ENCODE measurements around the gene MEGF8.
A peak's percentile ranks its signal among the peaks of the same experiment; 100 is the strongest.
"Not testable (repeated sequence)": the region's sequence is repeated elsewhere in the genome, so short reads cannot be mapped to it uniquely, and the experiment has no call there.

Gene MEGF8

DNA sequence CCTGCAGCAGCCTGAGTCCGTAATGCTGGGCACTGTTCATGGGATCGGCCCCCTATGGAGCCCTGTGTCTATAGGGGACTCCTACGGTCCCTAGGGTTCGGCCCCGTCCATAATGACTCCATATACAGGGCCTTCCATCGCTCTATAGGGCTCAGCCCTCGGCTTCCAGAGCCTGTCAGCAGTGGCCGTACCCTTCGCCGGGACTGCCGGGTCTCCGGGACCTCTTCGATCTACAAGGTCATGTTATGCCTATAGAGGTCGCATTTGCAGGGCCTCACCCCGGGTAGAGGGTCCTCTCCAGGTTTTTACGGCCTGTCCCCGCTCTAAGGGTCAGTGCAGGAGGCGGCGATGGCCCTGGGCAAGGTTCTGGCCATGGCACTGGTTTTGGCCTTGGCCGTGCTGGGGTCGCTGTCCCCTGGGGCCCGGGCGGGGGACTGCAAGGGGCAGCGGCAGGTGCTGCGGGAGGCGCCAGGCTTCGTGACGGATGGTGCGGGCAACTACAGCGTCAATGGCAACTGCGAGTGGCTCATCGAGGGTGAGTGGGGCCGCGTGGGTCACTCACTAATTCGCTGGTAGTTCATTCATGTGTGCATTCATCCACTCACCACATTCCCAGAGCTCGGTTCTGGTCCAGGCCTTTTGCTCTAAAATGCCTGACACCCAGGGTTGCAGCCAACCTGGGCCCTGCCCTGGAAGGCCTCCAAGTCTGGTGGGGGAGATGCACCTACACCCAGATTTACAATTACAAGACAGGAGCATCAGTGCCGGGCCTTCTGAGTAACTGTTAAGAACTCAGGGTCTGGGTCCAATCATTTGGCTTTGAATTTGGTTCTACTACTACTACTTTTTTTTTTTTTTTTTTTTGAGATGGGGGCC, 699 bp downstream of the MEGF8 start:
- H3K4me3 ChIP-seq (ENCODE audit: low read depth, low read length): peak overlapping the region; percentile 72
- TF ChIP-seq, protein P1, sequence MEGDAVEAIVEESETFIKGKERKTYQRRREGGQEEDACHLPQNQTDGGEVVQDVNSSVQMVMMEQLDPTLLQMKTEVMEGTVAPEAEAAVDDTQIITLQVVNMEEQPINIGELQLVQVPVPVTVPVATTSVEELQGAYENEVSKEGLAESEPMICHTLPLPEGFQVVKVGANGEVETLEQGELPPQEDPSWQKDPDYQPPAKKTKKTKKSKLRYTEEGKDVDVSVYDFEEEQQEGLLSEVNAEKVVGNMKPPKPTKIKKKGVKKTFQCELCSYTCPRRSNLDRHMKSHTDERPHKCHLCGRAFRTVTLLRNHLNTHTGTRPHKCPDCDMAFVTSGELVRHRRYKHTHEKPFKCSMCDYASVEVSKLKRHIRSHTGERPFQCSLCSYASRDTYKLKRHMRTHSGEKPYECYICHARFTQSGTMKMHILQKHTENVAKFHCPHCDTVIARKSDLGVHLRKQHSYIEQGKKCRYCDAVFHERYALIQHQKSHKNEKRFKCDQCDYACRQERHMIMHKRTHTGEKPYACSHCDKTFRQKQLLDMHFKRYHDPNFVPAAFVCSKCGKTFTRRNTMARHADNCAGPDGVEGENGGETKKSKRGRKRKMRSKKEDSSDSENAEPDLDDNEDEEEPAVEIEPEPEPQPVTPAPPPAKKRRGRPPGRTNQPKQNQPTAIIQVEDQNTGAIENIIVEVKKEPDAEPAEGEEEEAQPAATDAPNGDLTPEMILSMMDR (IDR thresholded peaks at IDR 0.05; ENCODE audit: control insufficient read depth, extremely low read depth, insufficient read depth): no peak
- DNase-seq (ENCODE audit: low read depth): no peak

DNA sequence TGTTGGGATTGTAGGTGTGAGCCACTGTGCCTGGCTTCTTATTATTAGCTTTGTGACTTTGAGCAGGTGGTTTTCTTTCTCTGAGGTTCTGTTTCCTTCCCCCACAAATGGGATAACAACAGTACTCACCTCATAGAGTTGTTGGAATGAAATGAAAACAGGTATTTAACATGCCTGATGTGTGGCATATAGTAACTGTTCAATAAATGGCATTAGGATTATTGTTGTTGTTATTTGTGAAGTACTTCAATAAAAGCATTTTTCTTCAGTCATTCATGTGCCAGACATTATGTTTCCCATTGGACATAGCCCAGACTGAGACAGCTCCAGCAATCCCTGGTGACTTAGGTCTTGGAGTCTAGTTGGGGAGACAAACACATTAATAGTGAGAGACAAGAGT, 1.5 kb downstream of the MEGF8 start:
- DNase-seq (ENCODE audit: low read depth): no peak
- TF ChIP-seq, protein P1 (IDR thresholded peaks at IDR 0.05; ENCODE audit: control insufficient read depth, extremely low read depth, insufficient read depth): no peak
- no peak overlapping the region for H3K4me3 ChIP-seq (ENCODE audit: low read depth, low read length)

DNA sequence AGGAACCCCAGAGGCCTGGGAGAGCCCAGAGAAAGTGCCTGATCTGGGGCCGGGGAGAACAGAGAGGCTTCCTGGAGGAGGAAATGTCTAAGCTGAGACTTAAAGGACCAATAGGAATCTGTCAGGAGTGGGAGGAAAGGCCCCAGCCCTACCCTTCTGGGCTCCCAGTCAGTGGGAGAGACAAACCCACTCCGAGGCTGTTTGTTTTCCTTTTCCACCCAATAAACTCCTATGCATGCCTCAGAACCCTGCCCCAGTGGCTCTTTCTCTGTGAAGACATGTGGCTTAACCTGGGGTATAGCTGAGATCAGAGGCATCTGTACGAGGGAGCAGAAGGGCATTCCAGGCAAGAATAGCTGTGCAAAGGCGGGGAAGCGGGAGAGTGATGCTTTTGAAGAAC, 1.9 kb downstream of the MEGF8 start:
- H3K4me3 ChIP-seq (ENCODE audit: low read depth, low read length): no peak overlapping the region
- TF ChIP-seq, protein P1 (IDR thresholded peaks at IDR 0.05; ENCODE audit: control insufficient read depth, extremely low read depth, insufficient read depth): no peak
- DNase-seq (ENCODE audit: low read depth): no peak

GRCh38 chr19:42328106-42328505, 2.7 kb downstream of the MEGF8 start:
- TF ChIP-seq, protein P1 (IDR thresholded peaks at IDR 0.05; ENCODE audit: control insufficient read depth, extremely low read depth, insufficient read depth): no peak
- DNase-seq (ENCODE audit: low read depth): no peak
- no peak overlapping the region for H3K4me3 ChIP-seq (ENCODE audit: low read depth, low read length)

DNA sequence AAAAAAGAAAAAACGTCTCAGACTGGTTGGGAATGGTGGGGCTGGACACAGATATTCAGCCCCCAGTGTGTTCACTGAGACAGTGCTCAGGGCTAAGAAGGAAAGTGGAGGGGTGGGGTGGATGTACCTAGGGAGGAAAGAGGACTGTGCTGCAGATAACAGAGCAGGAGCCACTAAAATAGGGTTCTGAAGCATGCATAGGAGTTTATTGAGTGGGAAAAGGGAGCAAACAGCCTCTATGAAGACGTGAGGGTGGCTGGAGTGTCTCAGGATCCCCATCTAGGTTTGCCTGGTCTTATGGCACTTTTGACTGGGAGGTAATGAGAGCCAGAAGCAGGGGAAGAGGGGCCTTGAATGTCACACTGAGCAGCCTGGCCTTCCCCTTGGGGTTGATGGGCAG, 3.4 kb downstream of the MEGF8 start:
- no peak overlapping the region for H3K4me3 ChIP-seq (ENCODE audit: low read depth, low read length)
- no peak for DNase-seq (ENCODE audit: low read depth)
- TF ChIP-seq, protein P1 (IDR thresholded peaks at IDR 0.05; ENCODE audit: control insufficient read depth, extremely low read depth, insufficient read depth): no peak

GRCh38 chr19:42330241-42330711, 4.8 kb downstream of the MEGF8 start:
- no peak for DNase-seq (ENCODE audit: low read depth)
- TF ChIP-seq, protein P1 (IDR thresholded peaks at IDR 0.05; ENCODE audit: control insufficient read depth, extremely low read depth, insufficient read depth): no peak
- H3K4me3 ChIP-seq (ENCODE audit: low read depth, low read length): no peak overlapping the region

GRCh38 chr19:42331333-42331732, 5.9 kb downstream of the MEGF8 start:
- not testable (repeated sequence) for DNase-seq (ENCODE audit: low read depth); H3K4me3 ChIP-seq (ENCODE audit: low read depth, low read length)
